NT2/D1 (cell line): ENCODE results near the gene SPATS1.

Experiments
- SUZ12 ChIP-seq: IDR thresholded peaks from 2 replicates; pipeline ENCODE4 v1.6.1; 2011; ENCODE audit not compliant: insufficient read length, insufficient read depth; ENCODE audit errors: extremely low read depth
- ZNF274 ChIP-seq: IDR thresholded peaks from 2 replicates; pipeline ENCODE4 v1.6.1; 2011; ENCODE audit warnings: mild to moderate bottlenecking, low read depth, low read length

GRCh38 chr6:44316481-44316880 lies 26.0 kb upstream of the SPATS1 start:
- TF ChIP-seq SUZ12 (no peak), ZNF274 (no peak)
